ENCODE results near the gene MICALL2.

GRCh38 chr7:1463676-1464223 lies 4.5 kb upstream of the MICALL2 start:
- TF ChIP-seq CTCF (IDR thresholded peaks at IDR 0.05; ENCODE audit: insufficient read depth, low read length, poor library complexity, severe bottlenecking) = no peak
- no peak for TF ChIP-seq EZH2phosphoT487 (conservative IDR thresholded peaks at IDR 0.05; ENCODE audit: low read length)
